Endothelial cell of umbilical vein (primary cell): Measurements from ENCODE around the gene TBATA. TPM values are rescaled to one million over a fixed set of nuclear protein-coding genes. Genes with fewer than 3 reads are reported as not detected.

ENCODE experiments used
- BruUV-seq: library from RNA; stranded (reverse); fragments of 400-500 nt; replicated peaks from 2 replicates; lab custom pipeline; 2021; lab: Mats Ljungman, UMichigan
- CTCF ChIA-PET: fragments of 300-600, 350-600 bp; sonication (Branson Sonifier 250); formaldehyde crosslinking; loops from one replicate; lab custom pipeline; 2021; ENCODE audit warnings: antibody characterized with exemption, inconsistent platforms; lab: Charles Lee
- POLR2A ChIA-PET: fragments of 300-600, 350-600 bp; sonication (Branson Sonifier 250); formaldehyde crosslinking; loops from one replicate; lab custom pipeline; 2021; ENCODE audit warnings: antibody characterized with exemption, inconsistent platforms; lab: Charles Lee
- DNase-seq: peaks from one replicate; pipeline ENCODE4 v3.0.0-alpha.2; 2011; ENCODE audit warnings: low read depth, low spot score
- FAIRE-seq: peaks from 2 replicates; lab custom pipeline; 2011; peaks lifted over from hg19 to GRCh38; lab: Jason Lieb, UNC
- H2AFZ ChIP-seq: 2 replicates; pipeline ENCODE4 v1.6.0; 2012; ENCODE audit warnings: low read depth, low read length, control low read depth, inconsistent platforms
- H3K27ac ChIP-seq: 2 replicates; pipeline ENCODE4 v1.5.1; 2011; ENCODE audit warnings: low read depth, mild to moderate bottlenecking, control low read depth, low read length, moderate library complexity; ENCODE audit not compliant: insufficient read depth
- H3K27me3 ChIP-seq, 2 experiments: 2 replicates each; pipeline versions ENCODE4 v1.6.0 to v1.6.1; 2011; ENCODE audit warnings: low read length in 2 of 2, mixed read lengths in 1 of 2; ENCODE audit not compliant: control insufficient read depth in 2 of 2, insufficient read depth in 2 of 2
- H3K36me3 ChIP-seq, 2 experiments: 2 replicates in 1 of 2; 3 replicates in 1 of 2; pipeline ENCODE4 v1.5.1; 2011; ENCODE audit warnings: low read length in 2 of 2, mild to moderate bottlenecking in 1 of 2, moderate library complexity in 1 of 2; ENCODE audit not compliant: control insufficient read depth in 2 of 2, insufficient read depth in 2 of 2; ENCODE audit errors: extremely low read depth in 1 of 2
- H3K4me1 ChIP-seq: 3 replicates; pipeline ENCODE4 v1.5.1; 2011; ENCODE audit warnings: mild to moderate bottlenecking, low read length; ENCODE audit not compliant: control insufficient read depth, insufficient read depth; ENCODE audit errors: extremely low read depth
- H3K4me2 ChIP-seq: 2 replicates; pipeline ENCODE4 v1.6.1; 2011; ENCODE audit warnings: low read length, control low read depth, mixed read lengths; ENCODE audit not compliant: insufficient read depth
- H3K4me3 ChIP-seq, 3 experiments: fragments of 200-600 bp in 1 of 3; sonication (generic), shearing (Covaris generic) in 1 of 3; replicated peaks in 1 of 3; 2 replicates each; pipeline ENCODE4 v1.5.1; 2011 to 2016; ENCODE audit warnings: control low read depth in 3 of 3, low read length in 3 of 3, mild to moderate bottlenecking in 2 of 3, inconsistent platforms in 1 of 3, low read depth in 1 of 3, moderate library complexity in 1 of 3; ENCODE audit not compliant: insufficient read depth in 1 of 3
- H3K79me2 ChIP-seq: 2 replicates; pipeline ENCODE4 v1.6.0; 2012; ENCODE audit warnings: low read length, inconsistent platforms; ENCODE audit not compliant: control insufficient read depth, insufficient read depth
- H3K9ac ChIP-seq: replicated peaks from 2 replicates; pipeline ENCODE3; 2011; ENCODE audit warnings: low read length, control low read depth; ENCODE audit not compliant: insufficient read depth; ENCODE audit errors: extremely low read depth
- H3K9me1 ChIP-seq: replicated peaks from 3 replicates; pipeline ENCODE4 v1.6.0; 2011; ENCODE audit warnings: mild to moderate bottlenecking, low read length; ENCODE audit not compliant: control insufficient read depth, insufficient read depth; ENCODE audit errors: extremely low read depth
- H3K9me3 ChIP-seq: replicated peaks from 2 replicates; pipeline ENCODE4 v1.5.1; 2012; ENCODE audit warnings: low read length, inconsistent platforms; ENCODE audit not compliant: control insufficient read depth, insufficient read depth
- H4K20me1 ChIP-seq: replicated peaks from 2 replicates; pipeline ENCODE3; 2011; ENCODE audit warnings: mild to moderate bottlenecking, low read length; ENCODE audit not compliant: control insufficient read depth, insufficient read depth; ENCODE audit errors: extremely low read depth
- EZH2 ChIP-seq: IDR thresholded peaks from 2 replicates; pipeline ENCODE4 v1.6.1; 2012; ENCODE audit warnings: borderline replicate concordance, low read depth, mild to moderate bottlenecking, moderate library complexity, low read length, inconsistent platforms; ENCODE audit not compliant: severe bottlenecking
- GATA2 ChIP-seq: IDR thresholded peaks from 2 replicates; pipeline ENCODE4 v1.7.0; 2011; ENCODE audit warnings: low read depth, mild to moderate bottlenecking, moderate library complexity, mixed read lengths, low read length; ENCODE audit not compliant: insufficient read length, insufficient read depth
- JUN ChIP-seq: IDR thresholded peaks from 2 replicates; pipeline ENCODE4 v1.6.1; 2011; ENCODE audit warnings: borderline replicate concordance, low read depth; ENCODE audit not compliant: insufficient read length, insufficient read depth
- MYC ChIP-seq: IDR thresholded peaks from one replicate; pipeline ENCODE4 v1.6.1; 2011; ENCODE audit warnings: mild to moderate bottlenecking, low read depth, low read length
- POLR2A ChIP-seq: IDR thresholded peaks from 2 replicates; pipeline ENCODE4 v1.6.1; 2012; ENCODE audit warnings: low read depth, mild to moderate bottlenecking, control low read depth, low read length
- POLR2AphosphoS5 ChIP-seq: IDR thresholded peaks from 2 replicates; pipeline ENCODE4 v1.6.1; 2012; ENCODE audit warnings: low read depth, mild to moderate bottlenecking, control low read depth, low read length, moderate library complexity; ENCODE audit not compliant: insufficient read depth
- dilution Hi-C: fragments of 300-500 bp; cut with MboI; formaldehyde crosslinking; loops from one replicate; pipeline ENCODE4 v1.15.0; 2019; ENCODE audit warnings: low sequenced_read_pairs; ENCODE audit not compliant: extremely low pct_ligation_motif_present
- intact Hi-C: fragments of 100-400 bp; cut with micrococcal nuclease; formaldehyde crosslinking; loops from one replicate; pipeline ENCODE4 v1.10.0; 2022
- polyA plus RNA-seq, 4 experiments: library from polyadenylated mRNA; depleted of rRNA in 3 of 4; stranded (reverse) in 3 of 4; unstranded in 1 of 4; fragments of >200 nt; gene quantifications; 2 replicates each; pipeline versions ENCODE4 v1.2.1 to v1.2.3, GENCODE V29; 2011 to 2012; ENCODE audit warnings: missing spikeins in 1 of 4
- total RNA-seq: library from RNA; stranded (reverse); gene quantifications from 2 replicates; pipeline ENCODE4 v1.2.3, GENCODE V29; 2021
- TF ChIP-seq, protein P1 (sequence below): IDR thresholded peaks from 2 replicates; pipeline ENCODE4 v1.6.1; 2011; ENCODE audit not compliant: insufficient read depth, insufficient read length
- TF ChIP-seq, protein P2 (sequence below), 2 donors: IDR thresholded peaks; 1 replicate in 1 of 2; 2 replicates in 1 of 2; pipeline ENCODE4 v1.5.1; 2011; ENCODE audit warnings: low read length in 2 of 2, mild to moderate bottlenecking in 2 of 2, moderate library complexity in 2 of 2, control low read depth in 1 of 2, inconsistent platforms in 1 of 2, low read depth in 1 of 2; ENCODE audit not compliant: insufficient read depth in 1 of 2; ENCODE audit errors: extremely low read depth in 1 of 2

Gene TBATA
- total and polyA plus RNA-seq, 2 donors (not counting 3 experiments of a cell fraction or from before 2014, with no cell fraction given) = not detected

DNA sequence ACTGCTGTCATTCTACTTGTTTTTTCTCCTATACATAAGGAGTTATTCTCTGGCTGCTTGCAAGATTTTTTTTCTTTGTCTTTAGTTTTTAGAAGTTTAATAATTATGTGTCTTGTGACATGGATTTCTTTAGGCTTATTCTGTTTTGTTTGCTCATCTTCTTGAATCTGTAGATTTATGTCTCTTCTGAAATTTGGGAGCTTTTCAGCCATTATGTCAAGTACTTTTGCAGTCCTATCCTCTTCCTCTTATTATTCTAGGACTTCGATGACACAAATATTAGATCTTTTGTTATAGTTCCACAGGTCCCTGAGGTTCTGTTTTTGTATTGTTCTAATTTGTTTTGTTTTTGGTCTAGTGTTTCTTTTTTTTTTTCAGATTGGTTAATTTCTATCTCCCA, 16.7 kb upstream of the TBATA start:
- Histone ChIP-seq H3K27me3 (peaks cover 12 to 21% of the 10 kb centered on the region in 2 experiments), H3K36me3 (no peaks in the 10 kb centered on the region), H3K4me1 (no peaks in the 10 kb centered on the region), H2AFZ (no peak overlapping the region), H3K9me3 (no peaks in the 10 kb centered on the region), H3K9ac (no peak overlapping the region), H3K27ac (no peak overlapping the region), H3K4me3 (no peak overlapping the region), H3K4me2 (no peak overlapping the region), H3K9me1 (no peaks in the 10 kb centered on the region), H3K79me2 (no peaks in the 10 kb centered on the region), H4K20me1 (no peaks in the 10 kb centered on the region)
- intact Hi-C loops = no loop called here
- ChIA-PET CTCF (interaction anchor here (1.1 kb wide), 1 partner anchor 8 kb away, joined by 3 read pairs; no protein-coding TSS in a partner anchor), POLR2A (no interaction called here)
- TF ChIP-seq POLR2A (no peak), POLR2AphosphoS5 (no peak), MYC (no peak), EZH2 (no peak), GATA2 (no peak), JUN (no peak)
- TF ChIP-seq, protein P1, sequence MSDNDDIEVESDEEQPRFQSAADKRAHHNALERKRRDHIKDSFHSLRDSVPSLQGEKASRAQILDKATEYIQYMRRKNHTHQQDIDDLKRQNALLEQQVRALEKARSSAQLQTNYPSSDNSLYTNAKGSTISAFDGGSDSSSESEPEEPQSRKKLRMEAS = no peak
- TF ChIP-seq, protein P2, sequence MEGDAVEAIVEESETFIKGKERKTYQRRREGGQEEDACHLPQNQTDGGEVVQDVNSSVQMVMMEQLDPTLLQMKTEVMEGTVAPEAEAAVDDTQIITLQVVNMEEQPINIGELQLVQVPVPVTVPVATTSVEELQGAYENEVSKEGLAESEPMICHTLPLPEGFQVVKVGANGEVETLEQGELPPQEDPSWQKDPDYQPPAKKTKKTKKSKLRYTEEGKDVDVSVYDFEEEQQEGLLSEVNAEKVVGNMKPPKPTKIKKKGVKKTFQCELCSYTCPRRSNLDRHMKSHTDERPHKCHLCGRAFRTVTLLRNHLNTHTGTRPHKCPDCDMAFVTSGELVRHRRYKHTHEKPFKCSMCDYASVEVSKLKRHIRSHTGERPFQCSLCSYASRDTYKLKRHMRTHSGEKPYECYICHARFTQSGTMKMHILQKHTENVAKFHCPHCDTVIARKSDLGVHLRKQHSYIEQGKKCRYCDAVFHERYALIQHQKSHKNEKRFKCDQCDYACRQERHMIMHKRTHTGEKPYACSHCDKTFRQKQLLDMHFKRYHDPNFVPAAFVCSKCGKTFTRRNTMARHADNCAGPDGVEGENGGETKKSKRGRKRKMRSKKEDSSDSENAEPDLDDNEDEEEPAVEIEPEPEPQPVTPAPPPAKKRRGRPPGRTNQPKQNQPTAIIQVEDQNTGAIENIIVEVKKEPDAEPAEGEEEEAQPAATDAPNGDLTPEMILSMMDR (IDR thresholded peaks at IDR 0.05; ENCODE audit: extremely low read depth in 1 of 2, insufficient read depth in 1 of 2, low read depth in 1 of 2, low read length in 2 of 2) = no peak
- dilution Hi-C loops = no loop called here
- DNase-seq (no peak), FAIRE-seq (no peak)
- no TSS peak for BruUV-seq
